GM12875 (cell line): Measurements from ENCODE around the gene PDE11A.

Experiments
- H3K4me3 ChIP-seq: one replicate; pipeline ENCODE4 v1.5.1; 2011; ENCODE audit warnings: low read depth, low read length, control low read depth
- CTCF ChIP-seq: IDR thresholded peaks from 2 replicates; pipeline ENCODE4 v1.5.1; 2011; ENCODE audit warnings: low read depth, mild to moderate bottlenecking, control low read depth, inconsistent platforms, low read length, moderate library complexity, borderline replicate concordance; ENCODE audit not compliant: insufficient read depth

The PDE11A gene

GRCh38 chr2:177665328-177665727, 407.2 kb downstream of the PDE11A start:
- TF ChIP-seq CTCF: no peak

GRCh38 chr2:177662895-177663294, 409.7 kb downstream of the PDE11A start:
- no peak for TF ChIP-seq CTCF
- H3K4me3 ChIP-seq: no peak overlapping the region

More at GRCh38 chr2:177665328-177665727, 407.2 kb downstream of the PDE11A start:
- H3K4me3 ChIP-seq: no peak overlapping the region

- TF ChIP-seq CTCF: no peak
- no peak overlapping the region for H3K4me3 ChIP-seq
Measured at GRCh38 chr2:177660742-177661141, 411.8 kb downstream of the PDE11A start.

- TF ChIP-seq CTCF: no peak
- no peak overlapping the region for H3K4me3 ChIP-seq
Measured at GRCh38 chr2:177658309-177658708, 414.3 kb downstream of the PDE11A start.

GRCh38 chr2:177651833-177652232, 420.7 kb downstream of the PDE11A start:
- no peak overlapping the region for H3K4me3 ChIP-seq
- no peak for TF ChIP-seq CTCF

GRCh38 chr2:177649568-177650518, 422.7 kb downstream of the PDE11A start:
- no peak overlapping the region for H3K4me3 ChIP-seq
- TF ChIP-seq CTCF: no peak

GRCh38 chr2:177646791-177647190, 425.8 kb downstream of the PDE11A start:
- H3K4me3 ChIP-seq: no peak overlapping the region
- TF ChIP-seq CTCF: no peak
